TTC549 (cell line): ENCODE results near the gene MYCN.

ENCODE experiments used
- FAIRE-seq: peaks from 2 replicates; lab custom pipeline; 2012; peaks lifted over from hg19 to GRCh38; lab: Jason Lieb, UNC

The MYCN gene

GRCh38 chr2:15931319-15931890 lies 8.9 kb upstream of the MYCN start:
- FAIRE-seq, result no peak

GRCh38 chr2:15931950-15932349 lies 8.4 kb upstream of the MYCN start:
- FAIRE-seq, result no peak

- FAIRE-seq, result no peak
These were observed 7.8 kb upstream of the MYCN start for GRCh38 chr2:15932394-15933183.

- no peak for FAIRE-seq
These were observed 7.0 kb upstream of the MYCN start for GRCh38 chr2:15933184-15933845.

- FAIRE-seq, result no peak
These were observed 5.9 kb upstream of the MYCN start for GRCh38 chr2:15934291-15934945.

GRCh38 chr2:15935189-15935588 lies 5.2 kb upstream of the MYCN start:
- FAIRE-seq, result no peak

GRCh38 chr2:15935675-15936074 lies 4.7 kb upstream of the MYCN start:
- no peak for FAIRE-seq

- no peak for FAIRE-seq
These were observed 3.9 kb upstream of the MYCN start for GRCh38 chr2:15936277-15937104.

- no peak for FAIRE-seq
These were observed 3.1 kb upstream of the MYCN start for GRCh38 chr2:15937105-15937881.

- FAIRE-seq, result no peak
These were observed 2.2 kb upstream of the MYCN start for GRCh38 chr2:15937882-15938802.

GRCh38 chr2:15938803-15939555 lies 1.4 kb upstream of the MYCN start:
- FAIRE-seq, result no peak

GRCh38 chr2:15939556-15939853 lies 845 bp upstream of the MYCN start:
- FAIRE-seq, result no peak

GRCh38 chr2:15940661-15941480 lies 521 bp downstream of the MYCN start:
- FAIRE-seq, result no peak

- no peak for FAIRE-seq
These were observed 1.1 kb downstream of the MYCN start for GRCh38 chr2:15941481-15941850.

GRCh38 chr2:15941871-15942710 lies 1.7 kb downstream of the MYCN start:
- FAIRE-seq, result no peak

- FAIRE-seq, result no peak
These were observed 2.5 kb downstream of the MYCN start for GRCh38 chr2:15942711-15943345.
